ENCODE data around the gene ANK3.

Gene ANK3

DNA sequence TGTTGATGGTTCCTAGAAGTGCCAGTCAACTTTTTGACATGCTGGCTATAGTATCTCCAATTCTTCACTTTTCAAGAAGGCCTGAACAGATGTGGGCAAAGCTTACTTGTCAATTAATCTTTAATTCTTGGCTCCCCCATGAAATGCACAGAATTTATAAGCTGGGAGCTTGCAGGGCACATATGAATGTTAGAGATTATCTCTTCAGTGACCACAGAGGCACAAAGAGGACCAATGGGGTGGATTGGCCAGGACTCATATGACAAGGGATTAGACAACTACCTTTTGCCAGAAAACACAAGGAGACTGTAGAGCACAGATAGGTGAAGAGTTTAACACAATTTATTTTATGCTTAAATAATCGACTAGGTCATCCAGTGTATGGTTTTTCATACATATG is 361.6 kb downstream of the ANK3 start:
- Histone ChIP-seq H3K4me3 (ENCODE audit: low read depth in 1 of 2, low read length in 2 of 2) (no peak overlapping the region), H3K27me3 (ENCODE audit: control insufficient read depth in 1 of 2, insufficient read depth in 2 of 2, low read length in 2 of 2) (no peaks in the 10 kb centered on the region), H3K36me3 (ENCODE audit: insufficient read depth, low read length) (no peaks in the 10 kb centered on the region), H3K9me3 (ENCODE audit: low read length) (no peaks in the 10 kb centered on the region), H3K9ac (ENCODE audit: low read length) (no peak overlapping the region), H3K4me1 (ENCODE audit: insufficient read depth, low read length) (no peaks in the 10 kb centered on the region), H3K27ac (ENCODE audit: low read depth, low read length) (no peak overlapping the region)

DNA sequence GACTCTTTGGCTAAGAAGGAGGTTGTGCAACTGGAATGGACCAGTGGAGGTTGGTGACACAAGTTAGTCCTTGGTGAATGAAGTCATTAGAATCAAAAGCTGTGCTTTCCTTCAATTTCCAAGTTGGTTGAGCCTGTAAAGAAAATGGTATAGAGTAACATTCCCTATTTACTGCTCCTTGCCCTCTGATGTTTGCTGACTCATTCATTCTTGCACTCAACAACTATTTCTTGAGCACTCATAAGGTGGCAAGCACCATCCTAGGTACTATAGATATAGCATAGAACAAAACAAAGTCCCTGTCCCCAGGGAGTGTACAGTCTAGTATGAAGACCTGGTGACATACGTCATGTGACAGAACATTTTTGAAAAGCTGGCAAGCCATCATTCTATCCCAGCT is 364.4 kb downstream of the ANK3 start:
- Histone ChIP-seq H3K4me1 (ENCODE audit: insufficient read depth, low read length) (no peaks in the 10 kb centered on the region), H3K4me3 (ENCODE audit: low read depth in 1 of 2, low read length in 2 of 2) (no peak overlapping the region), H3K27ac (ENCODE audit: low read depth, low read length) (no peak overlapping the region), H3K9ac (ENCODE audit: low read length) (no peak overlapping the region), H3K9me3 (ENCODE audit: low read length) (no peaks in the 10 kb centered on the region), H3K27me3 (ENCODE audit: control insufficient read depth in 1 of 2, insufficient read depth in 2 of 2, low read length in 2 of 2) (no peaks in the 10 kb centered on the region), H3K36me3 (ENCODE audit: insufficient read depth, low read length) (no peaks in the 10 kb centered on the region)

DNA sequence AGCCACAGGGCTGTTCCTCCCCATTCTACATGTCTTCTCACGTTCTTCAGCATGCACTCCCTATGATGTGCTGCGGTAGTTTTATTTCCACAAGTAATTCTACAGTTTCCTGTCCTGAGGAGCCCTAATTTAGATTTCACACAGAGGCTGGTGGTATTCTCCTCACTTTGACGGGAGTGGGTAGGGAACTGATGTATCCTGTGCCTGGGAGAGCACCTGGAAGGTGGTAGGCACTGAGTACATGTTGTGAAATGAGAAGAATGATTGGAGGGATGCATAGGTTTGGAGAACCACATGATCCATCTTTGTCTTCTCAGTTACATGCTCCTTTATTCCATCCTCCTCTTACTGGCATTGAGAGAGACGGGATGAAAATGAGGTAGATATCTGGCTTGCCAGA is 365.2 kb downstream of the ANK3 start:
- H3K4me1 ChIP-seq (ENCODE audit: insufficient read depth, low read length): no peaks in the 10 kb centered on the region
- no peak overlapping the region for H3K4me3 ChIP-seq (ENCODE audit: low read depth in 1 of 2, low read length in 2 of 2)
- H3K27ac ChIP-seq (ENCODE audit: low read depth, low read length): no peak overlapping the region
- H3K27me3 ChIP-seq (ENCODE audit: control insufficient read depth in 1 of 2, insufficient read depth in 2 of 2, low read length in 2 of 2): no peaks in the 10 kb centered on the region
- no peaks in the 10 kb centered on the region for H3K9me3 ChIP-seq (ENCODE audit: low read length)
- H3K9ac ChIP-seq (ENCODE audit: low read length): no peak overlapping the region
- H3K36me3 ChIP-seq (ENCODE audit: insufficient read depth, low read length): no peaks in the 10 kb centered on the region

- Histone ChIP-seq H3K9me3 (ENCODE audit: low read length) (no peaks in the 10 kb centered on the region), H3K27ac (ENCODE audit: low read depth, low read length) (no peak overlapping the region), H3K27me3 (ENCODE audit: control insufficient read depth in 1 of 2, insufficient read depth in 2 of 2, low read length in 2 of 2) (no peaks in the 10 kb centered on the region), H3K9ac (ENCODE audit: low read length) (no peak overlapping the region), H3K36me3 (ENCODE audit: insufficient read depth, low read length) (no peaks in the 10 kb centered on the region), H3K4me1 (ENCODE audit: insufficient read depth, low read length) (no peaks in the 10 kb centered on the region), H3K4me3 (ENCODE audit: low read depth in 1 of 2, low read length in 2 of 2) (no peak overlapping the region)
Observed at GRCh38 chr10:60023155-60023877, 366.4 kb downstream of the ANK3 start.

DNA sequence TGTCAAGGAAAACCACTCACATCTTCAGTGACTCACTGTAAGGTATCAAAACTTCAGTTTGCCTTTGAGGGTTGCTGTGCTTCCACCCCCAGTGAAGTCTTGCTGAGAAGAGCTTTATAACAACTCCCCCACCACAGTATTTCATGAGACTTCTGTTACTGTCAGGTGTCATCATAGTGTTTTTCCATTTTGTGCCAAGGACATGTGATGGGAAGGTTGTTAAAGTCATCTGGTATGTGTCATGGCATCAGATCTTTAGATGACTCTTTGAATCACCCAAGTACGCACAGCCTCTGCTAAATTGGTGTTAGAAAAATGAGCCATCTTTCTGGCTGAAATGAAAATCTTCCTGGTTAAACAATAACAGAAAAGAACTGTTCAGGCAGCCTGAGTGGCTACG is 368.3 kb downstream of the ANK3 start:
- Histone ChIP-seq H3K27ac (ENCODE audit: low read depth, low read length) (no peak overlapping the region), H3K36me3 (ENCODE audit: insufficient read depth, low read length) (no peaks in the 10 kb centered on the region), H3K9me3 (ENCODE audit: low read length) (no peaks in the 10 kb centered on the region), H3K9ac (ENCODE audit: low read length) (no peak overlapping the region), H3K4me1 (ENCODE audit: insufficient read depth, low read length) (no peaks in the 10 kb centered on the region), H3K4me3 (ENCODE audit: low read depth in 1 of 2, low read length in 2 of 2) (no peak overlapping the region), H3K27me3 (ENCODE audit: control insufficient read depth in 1 of 2, insufficient read depth in 2 of 2, low read length in 2 of 2) (no peaks in the 10 kb centered on the region)

DNA sequence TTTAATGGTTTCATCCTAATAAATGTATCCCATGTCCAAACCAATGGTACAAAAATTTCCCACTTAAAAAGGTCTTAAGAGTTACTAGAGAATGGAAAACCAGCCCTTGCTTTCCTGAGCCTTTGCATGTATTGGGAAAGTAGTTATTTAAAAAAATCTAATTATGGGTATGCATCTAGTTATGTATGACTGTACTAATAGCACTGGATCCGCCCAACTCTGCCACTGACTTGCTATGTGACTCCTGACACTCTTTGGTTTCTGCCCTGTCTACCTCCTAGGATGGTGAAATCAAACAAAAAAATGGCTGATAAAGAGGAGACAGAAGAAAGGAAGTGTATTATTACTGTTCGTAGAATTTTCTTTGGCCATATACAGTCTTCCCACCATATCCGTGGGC is 372.9 kb downstream of the ANK3 start:
- no peaks in the 10 kb centered on the region for H3K36me3 ChIP-seq (ENCODE audit: insufficient read depth, low read length)
- no peak overlapping the region for H3K4me3 ChIP-seq (ENCODE audit: low read depth in 1 of 2, low read length in 2 of 2)
- no peaks in the 10 kb centered on the region for H3K4me1 ChIP-seq (ENCODE audit: insufficient read depth, low read length)
- no peak overlapping the region for H3K9ac ChIP-seq (ENCODE audit: low read length)
- H3K27ac ChIP-seq (ENCODE audit: low read depth, low read length): no peak overlapping the region
- H3K9me3 ChIP-seq (ENCODE audit: low read length): no peaks in the 10 kb centered on the region
- H3K27me3 ChIP-seq (ENCODE audit: control insufficient read depth in 1 of 2, insufficient read depth in 2 of 2, low read length in 2 of 2): no peaks in the 10 kb centered on the region

GRCh38 chr10:60009710-60010383 is 379.8 kb downstream of the ANK3 start:
- no peak overlapping the region for H3K9ac ChIP-seq (ENCODE audit: low read length)
- no peak overlapping the region for H3K4me3 ChIP-seq (ENCODE audit: low read depth in 1 of 2, low read length in 2 of 2)
- H3K27ac ChIP-seq (ENCODE audit: low read depth, low read length): no peak overlapping the region
- no peaks in the 10 kb centered on the region for H3K4me1 ChIP-seq (ENCODE audit: insufficient read depth, low read length)
- H3K36me3 ChIP-seq (ENCODE audit: insufficient read depth, low read length): no peaks in the 10 kb centered on the region
- H3K27me3 ChIP-seq (ENCODE audit: control insufficient read depth in 1 of 2, insufficient read depth in 2 of 2, low read length in 2 of 2): no peaks in the 10 kb centered on the region
- no peaks in the 10 kb centered on the region for H3K9me3 ChIP-seq (ENCODE audit: low read length)

- H3K4me3 ChIP-seq (ENCODE audit: low read depth in 1 of 2, low read length in 2 of 2): no peak overlapping the region
- H3K27ac ChIP-seq (ENCODE audit: low read depth, low read length): no peak overlapping the region
- H3K36me3 ChIP-seq (ENCODE audit: insufficient read depth, low read length): no peaks in the 10 kb centered on the region
- no peak overlapping the region for H3K9ac ChIP-seq (ENCODE audit: low read length)
- peaks cover 1% of the 10 kb centered on the region for H3K4me1 ChIP-seq (ENCODE audit: insufficient read depth, low read length)
- H3K9me3 ChIP-seq (ENCODE audit: low read length): no peaks in the 10 kb centered on the region
- H3K27me3 ChIP-seq (ENCODE audit: control insufficient read depth in 1 of 2, insufficient read depth in 2 of 2, low read length in 2 of 2): no peaks in the 10 kb centered on the region
Observed at GRCh38 chr10:60009276-60009675, 380.4 kb downstream of the ANK3 start.

DNA sequence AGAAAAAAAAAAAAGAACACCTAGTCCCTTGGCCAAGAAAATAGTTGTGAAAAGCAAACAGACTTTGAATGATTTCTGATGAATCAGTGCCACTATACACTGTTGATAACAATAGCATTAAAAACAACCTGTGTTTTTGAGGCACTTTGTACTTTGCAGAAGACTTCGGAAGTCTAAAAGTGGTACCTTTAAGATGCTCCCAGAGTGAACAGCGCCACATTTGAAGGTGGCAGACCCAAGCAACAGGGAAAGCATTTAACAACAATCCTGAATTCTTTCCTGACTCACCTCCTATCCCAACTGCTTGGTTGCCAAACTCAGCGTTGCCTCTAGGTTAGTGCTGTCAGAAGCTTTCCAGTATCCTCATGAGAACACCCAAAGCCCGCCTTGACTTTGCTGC is 380.9 kb downstream of the ANK3 start:
- Histone ChIP-seq H3K9ac (ENCODE audit: low read length) (no peak overlapping the region), H3K36me3 (ENCODE audit: insufficient read depth, low read length) (no peaks in the 10 kb centered on the region), H3K27me3 (ENCODE audit: control insufficient read depth in 1 of 2, insufficient read depth in 2 of 2, low read length in 2 of 2) (no peaks in the 10 kb centered on the region), H3K4me3 (ENCODE audit: low read depth in 1 of 2, low read length in 2 of 2) (no peak overlapping the region), H3K27ac (ENCODE audit: low read depth, low read length) (no peak overlapping the region), H3K4me1 (ENCODE audit: insufficient read depth, low read length) (peaks cover 3% of the 10 kb centered on the region), H3K9me3 (ENCODE audit: low read length) (no peaks in the 10 kb centered on the region)

DNA sequence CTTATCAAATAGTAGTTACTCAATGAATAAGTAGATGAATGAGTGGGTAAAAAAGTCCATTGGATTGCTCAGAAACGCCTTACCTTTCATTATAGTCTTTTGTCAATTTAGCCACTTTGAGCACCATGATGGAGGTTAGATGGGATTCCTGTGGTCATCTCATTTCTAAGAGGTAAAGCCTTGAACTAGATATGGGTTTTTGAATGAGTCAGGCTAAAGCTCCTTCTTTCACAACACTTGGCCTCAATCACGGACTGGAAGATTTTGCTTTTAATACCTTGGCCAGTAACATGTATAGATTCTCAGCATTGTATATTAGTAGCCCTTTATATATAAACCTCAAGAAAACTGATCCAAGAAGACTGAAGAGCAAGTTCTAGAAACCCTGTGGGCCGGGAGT is 383.6 kb downstream of the ANK3 start:
- Histone ChIP-seq H3K27ac (ENCODE audit: low read depth, low read length) (no peak overlapping the region), H3K27me3 (ENCODE audit: control insufficient read depth in 1 of 2, insufficient read depth in 2 of 2, low read length in 2 of 2) (no peaks in the 10 kb centered on the region), H3K4me3 (ENCODE audit: low read depth in 1 of 2, low read length in 2 of 2) (no peak overlapping the region), H3K36me3 (ENCODE audit: insufficient read depth, low read length) (no peaks in the 10 kb centered on the region), H3K9me3 (ENCODE audit: low read length) (no peaks in the 10 kb centered on the region), H3K4me1 (ENCODE audit: insufficient read depth, low read length) (peaks cover 3% of the 10 kb centered on the region), H3K9ac (ENCODE audit: low read length) (no peak overlapping the region)

DNA sequence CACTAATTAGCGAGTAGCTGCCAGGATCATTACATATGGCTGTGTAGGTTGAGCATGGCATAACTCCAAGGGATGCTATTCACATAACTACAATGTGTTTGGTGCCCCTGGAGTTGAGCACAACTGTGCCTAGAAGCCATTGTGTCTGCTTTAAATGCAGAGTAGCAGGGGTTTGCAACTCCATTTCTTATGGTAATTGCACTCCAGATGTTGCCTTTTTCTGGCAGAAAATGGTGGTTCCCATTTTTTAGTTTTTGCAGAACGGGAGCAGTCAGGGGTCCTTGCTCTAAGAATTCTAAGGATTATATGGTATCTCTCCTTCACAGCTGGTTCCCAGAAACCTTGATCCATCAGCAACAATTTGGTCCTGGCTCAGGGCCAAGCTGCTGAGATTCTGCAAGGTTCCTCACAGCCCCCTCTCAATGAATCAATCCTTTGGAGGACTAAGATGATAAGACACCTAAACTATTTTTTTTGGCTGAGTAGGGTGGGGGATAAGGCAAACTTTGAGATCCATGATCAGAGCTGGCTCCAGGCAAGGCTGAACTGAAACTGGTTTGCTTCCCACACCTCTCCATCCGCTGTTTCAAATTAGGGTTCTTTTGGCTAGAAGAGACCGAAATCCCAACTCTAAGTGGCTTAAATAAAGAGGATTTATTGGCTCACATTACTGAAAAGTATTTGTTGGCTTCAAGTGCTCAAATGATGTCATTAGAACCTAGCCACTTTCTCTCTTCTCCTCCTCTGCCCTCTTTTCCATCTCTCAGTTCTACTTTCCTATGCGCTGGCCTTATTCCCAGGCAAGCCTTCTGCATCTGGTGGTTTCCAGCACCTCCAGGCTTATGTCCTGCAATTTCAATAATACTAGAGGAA is 385.8 kb downstream of the ANK3 start:
- Histone ChIP-seq H3K4me3 (ENCODE audit: low read depth in 1 of 2, low read length in 2 of 2) (no peak overlapping the region), H3K4me1 (ENCODE audit: insufficient read depth, low read length) (peaks cover 3% of the 10 kb centered on the region), H3K27me3 (ENCODE audit: control insufficient read depth in 1 of 2, insufficient read depth in 2 of 2, low read length in 2 of 2) (no peaks in the 10 kb centered on the region), H3K9ac (ENCODE audit: low read length) (no peak overlapping the region), H3K36me3 (ENCODE audit: insufficient read depth, low read length) (no peaks in the 10 kb centered on the region), H3K9me3 (ENCODE audit: low read length) (no peaks in the 10 kb centered on the region), H3K27ac (ENCODE audit: low read depth, low read length) (no peak overlapping the region)

Measured in muscle layer of colon (tissue), 2 donors.